ENCODE results near the gene CPNE8.

CPNE8 gene

DNA sequence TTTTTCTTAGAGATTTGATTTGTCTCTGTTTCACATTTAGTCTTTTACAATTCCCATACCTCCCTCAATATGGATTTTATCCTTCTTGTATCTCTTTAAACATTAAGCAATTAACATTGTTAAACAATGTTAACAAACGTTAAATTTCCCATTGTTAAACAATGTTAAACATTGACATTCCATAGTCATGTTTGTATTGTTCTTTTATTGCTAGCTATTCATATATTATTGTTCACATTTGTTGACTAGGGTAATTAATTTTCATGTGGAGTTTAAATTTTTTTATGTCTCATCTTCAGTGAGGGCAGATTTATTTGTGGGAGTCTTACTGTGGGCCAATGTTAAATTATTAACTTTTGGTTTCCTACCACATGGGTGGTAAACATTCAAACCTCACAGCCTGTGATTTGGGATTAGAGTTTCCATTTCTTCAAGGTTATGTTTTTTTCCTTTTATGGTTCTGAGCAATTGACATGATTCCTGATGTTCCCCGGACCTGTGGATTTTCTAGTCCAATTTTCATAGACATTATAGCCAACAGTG, 294.5 kb downstream of the CPNE8 start:
- DNase-seq = no peak

DNA sequence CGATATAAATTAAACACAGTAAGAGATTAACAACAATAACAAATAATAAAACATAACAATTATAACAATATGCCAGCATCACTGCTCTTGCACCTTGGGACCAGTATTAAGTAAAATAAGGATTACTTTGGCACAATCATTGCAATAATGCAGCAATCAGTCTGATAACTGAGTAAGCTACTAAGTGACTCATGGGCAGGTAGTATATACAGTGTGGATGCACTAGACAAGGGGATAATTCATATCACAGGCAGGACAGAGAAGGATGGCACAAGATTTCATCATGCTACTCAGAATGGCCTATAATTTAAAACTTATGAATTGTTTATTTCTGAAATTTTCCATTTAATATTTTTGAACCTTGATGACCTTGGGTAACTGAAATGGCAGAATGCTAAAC, 298.1 kb downstream of the CPNE8 start:
- DNase-seq = no peak

Data from activated naive CD4-positive, alpha-beta T cell treated with anti-CD3 and anti-CD28 coated beads, Interleukin-2, amount 50 U/mL, for 16 hours (primary cell).